GM18873 (cell line): ENCODE results near the gene GRM8.
"Not testable (repeated sequence)": the region's sequence is repeated elsewhere in the genome, so short reads cannot be mapped to it uniquely, and the experiment has no call there.

Source experiments
- ATAC-seq: cut with Tn5 transposase; IDR thresholded peaks from one replicate; pipeline ENCODE4 v1.9.1; 2021; ENCODE audit warnings: mild to moderate bottlenecking, moderate library complexity, moderate number of reproducible peaks; ENCODE audit not compliant: unreplicated experiment, low FRiP score

Gene GRM8

GRCh38 chr7:126689037-126689436, 563.7 kb downstream of the GRM8 start:
- ATAC-seq = no peak

- no peak for ATAC-seq
Measured at GRCh38 chr7:126686474-126686873, 566.3 kb downstream of the GRM8 start.

- no peak for ATAC-seq
Measured at GRCh38 chr7:126685596-126685995, 567.1 kb downstream of the GRM8 start.

GRCh38 chr7:126685018-126685573, 567.6 kb downstream of the GRM8 start:
- no peak for ATAC-seq

GRCh38 chr7:126682176-126682575, 570.6 kb downstream of the GRM8 start:
- no peak for ATAC-seq

- not testable (repeated sequence) for ATAC-seq
Measured at GRCh38 chr7:126668762-126669161, 584.0 kb downstream of the GRM8 start.

GRCh38 chr7:126668367-126668752, 584.4 kb downstream of the GRM8 start:
- ATAC-seq = no peak

GRCh38 chr7:126667742-126668366, 584.9 kb downstream of the GRM8 start:
- ATAC-seq = no peak

GRCh38 chr7:126662856-126663255, 589.9 kb downstream of the GRM8 start:
- ATAC-seq = no peak

- ATAC-seq = peak; percentile 60
Measured at GRCh38 chr7:126659124-126659523, 593.6 kb downstream of the GRM8 start.

- peak; percentile 29 for ATAC-seq
Measured at GRCh38 chr7:126658684-126659083, 594.1 kb downstream of the GRM8 start.

- ATAC-seq = peak; percentile 89
Measured at GRCh38 chr7:126657599-126658358, 595.0 kb downstream of the GRM8 start.

- no peak for ATAC-seq
Measured at GRCh38 chr7:126657137-126657536, 595.6 kb downstream of the GRM8 start.

GRCh38 chr7:126656165-126656564, 596.6 kb downstream of the GRM8 start:
- no peak for ATAC-seq

GRCh38 chr7:126637538-126637937, 615.2 kb downstream of the GRM8 start:
- no peak for ATAC-seq

GRCh38 chr7:126635545-126635944, 617.2 kb downstream of the GRM8 start:
- ATAC-seq = no peak

GRCh38 chr7:126608339-126608776, 644.4 kb downstream of the GRM8 start:
- ATAC-seq = no peak

- no peak for ATAC-seq
Measured at GRCh38 chr7:126606331-126606730, 646.4 kb downstream of the GRM8 start.

- no peak for ATAC-seq
Measured at GRCh38 chr7:126605553-126605952, 647.2 kb downstream of the GRM8 start.

GRCh38 chr7:126605056-126605455, 647.7 kb downstream of the GRM8 start:
- ATAC-seq = no peak

- ATAC-seq = no peak
Measured at GRCh38 chr7:126589068-126589684, 663.6 kb downstream of the GRM8 start.
